HepG2 (cell line): ENCODE measurements around the gene NOS1AP. TPM values are rescaled to one million over a fixed set of nuclear protein-coding genes. Genes with fewer than 3 reads are reported as not detected.
A peak's percentile ranks its signal among the peaks of the same experiment; 100 is the strongest.

Experiments used
- ERF ChIP-seq: IDR thresholded peaks from 2 replicates; pipeline ENCODE4 v1.6.1; 2018; ENCODE audit warnings: missing biosample characterization, missing genetic modification reagents
- HMGA1 ChIP-seq: sonication (generic); formaldehyde crosslinking; conservative IDR thresholded peaks from 2 replicates; pipeline ENCODE4 v1.4.0; 2020; ENCODE audit warnings: missing genetic modification reagents
- KDM3A ChIP-seq: IDR thresholded peaks from 2 replicates; pipeline ENCODE4 v1.6.1; 2018; ENCODE audit warnings: low read depth, missing compliant biosample characterization
- MATR3 ChIP-seq: sonication (generic); formaldehyde crosslinking; IDR thresholded peaks from 2 replicates; pipeline ENCODE4 v1.4.0; 2020; ENCODE audit warnings: missing genetic modification reagents
- PHF8 ChIP-seq: sonication (generic); formaldehyde crosslinking; IDR thresholded peaks from 2 replicates; pipeline ENCODE4 v1.5.0; 2020; ENCODE audit warnings: missing genetic modification reagents
- RFX5 ChIP-seq: IDR thresholded peaks from 2 replicates; pipeline ENCODE4 v1.6.1; 2011; ENCODE audit warnings: low read depth, low read length, improper control_type of control experiment
- SALL2 ChIP-seq: sonication (generic); formaldehyde crosslinking; IDR thresholded peaks from 2 replicates; pipeline ENCODE4 v1.8.1; 2023; ENCODE audit warnings: mild to moderate bottlenecking, missing genetic modification reagents, inconsistent platforms
- SIX1 ChIP-seq: sonication (generic); formaldehyde crosslinking; IDR thresholded peaks from 2 replicates; pipeline ENCODE4 v1.4.0; 2020; ENCODE audit warnings: missing genetic modification reagents, borderline replicate concordance
- STAT5B ChIP-seq: sonication (generic); formaldehyde crosslinking; IDR thresholded peaks from 2 replicates; pipeline ENCODE4 v1.4.0; 2020; ENCODE audit warnings: missing genetic modification reagents
- TSC22D2 ChIP-seq: sonication (generic); formaldehyde crosslinking; IDR thresholded peaks from 2 replicates; pipeline ENCODE4 v1.5.1; 2020; ENCODE audit warnings: missing genetic modification reagents, mild to moderate bottlenecking, borderline replicate concordance
- ZFP1 ChIP-seq: IDR thresholded peaks from 2 replicates; pipeline ENCODE4 v1.6.1; 2016
- ZMYM4 ChIP-seq: sonication (generic); formaldehyde crosslinking; IDR thresholded peaks from 2 replicates; pipeline ENCODE4 v1.8.1; 2023; ENCODE audit warnings: mild to moderate bottlenecking, missing genetic modification reagents
- ZNF235 ChIP-seq: sonication (generic); formaldehyde crosslinking; IDR thresholded peaks from 2 replicates; pipeline ENCODE4 v1.8.1; 2023; ENCODE audit warnings: mild to moderate bottlenecking, missing genetic modification reagents, borderline replicate concordance
- ZNF337 ChIP-seq: sonication (generic); formaldehyde crosslinking; IDR thresholded peaks from 2 replicates; pipeline ENCODE4 v1.5.1; 2020; ENCODE audit warnings: missing genetic modification reagents, low read depth, mild to moderate bottlenecking, borderline replicate concordance
- ZNF510 ChIP-seq: sonication (generic); formaldehyde crosslinking; IDR thresholded peaks from 2 replicates; pipeline ENCODE4 v1.4.0; 2020; ENCODE audit warnings: low read depth, mild to moderate bottlenecking, missing genetic modification reagents
- ZNF564 ChIP-seq: sonication (generic); formaldehyde crosslinking; IDR thresholded peaks from 2 replicates; pipeline ENCODE4 v1.8.1; 2023; ENCODE audit warnings: mild to moderate bottlenecking, missing genetic modification reagents
- ZNF709 ChIP-seq: sonication (generic); formaldehyde crosslinking; IDR thresholded peaks from 2 replicates; pipeline ENCODE4 v1.5.0; 2020; ENCODE audit warnings: mild to moderate bottlenecking, missing genetic modification reagents
- polyA plus RNA-seq, 8 experiments: library from polyadenylated mRNA; depleted of rRNA in 3 of 8; stranded (reverse) in 7 of 8; unstranded in 1 of 8; fragments of >200 nt; fragmentation: Illumina TruSeq in 4 of 8; extraction: Trizol in 4 of 8; gene quantifications; 2 replicates each; pipeline versions ENCODE4 v1.2.1 to v1.2.3, GENCODE V29; 2011 to 2016; ENCODE audit warnings: low read depth in 4 of 8, missing spikeins in 1 of 8, mixed read lengths in 1 of 8; ENCODE audit not compliant: insufficient read depth in 1 of 8
- total RNA-seq, 5 experiments: library from RNA; depleted of rRNA; stranded (reverse); fragments of >200 nt; fragmentation: Illumina TruSeq; extraction: Trizol; gene quantifications; 2 replicates each; pipeline ENCODE4 v1.2.3, GENCODE V29; 2016; ENCODE audit warnings: low read depth in 1 of 5
- TF ChIP-seq, protein P1 (sequence below): sonication (generic); formaldehyde crosslinking; IDR thresholded peaks from 2 replicates; pipeline ENCODE4 v1.8.1; 2022; ENCODE audit warnings: low read depth, mild to moderate bottlenecking, missing genetic modification reagents
- TF ChIP-seq, protein P2 (sequence below): IDR thresholded peaks from 2 replicates; pipeline ENCODE4 v1.6.1; 2016; ENCODE audit warnings: missing compliant biosample characterization, missing genetic modification reagents, borderline replicate concordance
- TF ChIP-seq, protein P3 (sequence below): sonication (generic); formaldehyde crosslinking; IDR thresholded peaks from 2 replicates; pipeline ENCODE4 v1.4.0; 2020; ENCODE audit warnings: mild to moderate bottlenecking, missing genetic modification reagents
- TF ChIP-seq, protein P4 (sequence below): sonication (generic); formaldehyde crosslinking; IDR thresholded peaks from 2 replicates; pipeline ENCODE4 v1.5.0; 2020; ENCODE audit warnings: missing genetic modification reagents
- TF ChIP-seq, protein P5 (sequence below): sonication (generic); formaldehyde crosslinking; IDR thresholded peaks from 2 replicates; pipeline ENCODE4 v1.8.0; 2022; ENCODE audit warnings: mild to moderate bottlenecking, missing genetic modification reagents, moderate library complexity
- TF ChIP-seq, protein P6 (sequence below): IDR thresholded peaks from 2 replicates; pipeline ENCODE4 v1.6.1; 2012; ENCODE audit warnings: inconsistent platforms

The NOS1AP gene
- total and polyA plus RNA-seq, 2 of the 13 experiments (the other 11 are each of a cell fraction or from before 2014, with no cell fraction given), result 2.0 to 3.3 TPM

DNA sequence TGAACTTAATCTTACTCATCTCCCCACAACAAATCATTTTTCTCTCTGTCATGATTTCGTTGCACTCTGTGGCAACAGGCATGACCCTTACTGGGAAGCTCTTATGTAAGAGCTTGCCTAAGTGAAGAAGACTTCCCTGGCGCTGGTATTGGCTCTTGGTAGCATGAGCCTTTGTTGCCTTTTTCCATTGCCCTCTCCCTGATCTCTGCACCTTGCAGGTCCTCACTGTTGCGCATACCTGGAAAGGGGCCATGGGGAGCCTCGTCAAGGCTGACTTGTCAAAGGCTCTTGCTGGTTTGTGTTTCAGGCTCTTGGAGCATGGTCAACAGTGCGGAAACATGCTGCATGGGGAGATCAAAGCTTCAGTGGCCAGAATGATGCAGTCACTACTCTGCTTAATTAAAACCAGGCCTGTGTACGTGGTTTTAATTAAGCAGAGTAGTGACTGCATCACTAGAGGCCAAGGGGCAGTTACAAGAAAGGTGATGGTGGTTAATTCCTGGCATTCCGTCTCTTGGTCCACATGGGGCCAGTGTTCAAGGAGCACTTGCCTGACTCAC is 165.8 kb downstream of the NOS1AP start (continued):
- TF ChIP-seq, protein P1, sequence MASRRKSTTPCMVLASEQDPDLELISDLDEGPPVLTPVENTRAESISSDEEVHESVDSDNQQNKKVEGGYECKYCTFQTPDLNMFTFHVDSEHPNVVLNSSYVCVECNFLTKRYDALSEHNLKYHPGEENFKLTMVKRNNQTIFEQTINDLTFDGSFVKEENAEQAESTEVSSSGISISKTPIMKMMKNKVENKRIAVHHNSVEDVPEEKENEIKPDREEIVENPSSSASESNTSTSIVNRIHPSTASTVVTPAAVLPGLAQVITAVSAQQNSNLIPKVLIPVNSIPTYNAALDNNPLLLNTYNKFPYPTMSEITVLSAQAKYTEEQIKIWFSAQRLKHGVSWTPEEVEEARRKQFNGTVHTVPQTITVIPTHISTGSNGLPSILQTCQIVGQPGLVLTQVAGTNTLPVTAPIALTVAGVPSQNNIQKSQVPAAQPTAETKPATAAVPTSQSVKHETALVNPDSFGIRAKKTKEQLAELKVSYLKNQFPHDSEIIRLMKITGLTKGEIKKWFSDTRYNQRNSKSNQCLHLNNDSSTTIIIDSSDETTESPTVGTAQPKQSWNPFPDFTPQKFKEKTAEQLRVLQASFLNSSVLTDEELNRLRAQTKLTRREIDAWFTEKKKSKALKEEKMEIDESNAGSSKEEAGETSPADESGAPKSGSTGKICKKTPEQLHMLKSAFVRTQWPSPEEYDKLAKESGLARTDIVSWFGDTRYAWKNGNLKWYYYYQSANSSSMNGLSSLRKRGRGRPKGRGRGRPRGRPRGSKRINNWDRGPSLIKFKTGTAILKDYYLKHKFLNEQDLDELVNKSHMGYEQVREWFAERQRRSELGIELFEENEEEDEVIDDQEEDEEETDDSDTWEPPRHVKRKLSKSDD (CRISPR knock-in tag), result 0 out of 2 replicates have a peak, but pooled peaks have one; percentile 46
- no peak for TF ChIP-seq MATR3
- peak; percentile 70; the same call in 1 of the 2 replicates for TF ChIP-seq KDM3A (CRISPR knock-in tag)
- TF ChIP-seq PHF8 (CRISPR knock-in tag), result no peak
- TF ChIP-seq ZNF337 (CRISPR knock-in tag), result no peak
- TF ChIP-seq, protein P2, sequence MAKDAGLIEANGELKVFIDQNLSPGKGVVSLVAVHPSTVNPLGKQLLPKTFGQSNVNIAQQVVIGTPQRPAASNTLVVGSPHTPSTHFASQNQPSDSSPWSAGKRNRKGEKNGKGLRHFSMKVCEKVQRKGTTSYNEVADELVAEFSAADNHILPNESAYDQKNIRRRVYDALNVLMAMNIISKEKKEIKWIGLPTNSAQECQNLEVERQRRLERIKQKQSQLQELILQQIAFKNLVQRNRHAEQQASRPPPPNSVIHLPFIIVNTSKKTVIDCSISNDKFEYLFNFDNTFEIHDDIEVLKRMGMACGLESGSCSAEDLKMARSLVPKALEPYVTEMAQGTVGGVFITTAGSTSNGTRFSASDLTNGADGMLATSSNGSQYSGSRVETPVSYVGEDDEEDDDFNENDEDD (CRISPR knock-in tag), result no peak
- 0 out of 2 replicates have a peak, but pooled peaks have one; percentile 35 for TF ChIP-seq ZFP1
- TF ChIP-seq, protein P3, sequence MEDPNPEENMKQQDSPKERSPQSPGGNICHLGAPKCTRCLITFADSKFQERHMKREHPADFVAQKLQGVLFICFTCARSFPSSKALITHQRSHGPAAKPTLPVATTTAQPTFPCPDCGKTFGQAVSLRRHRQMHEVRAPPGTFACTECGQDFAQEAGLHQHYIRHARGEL (CRISPR knock-in tag), result no peak
- no peak for TF ChIP-seq SIX1 (CRISPR knock-in tag)
- no peak; the same call in 1 of the 2 replicates for TF ChIP-seq ZNF709 (CRISPR knock-in tag)
- peak; percentile 94 for TF ChIP-seq ZMYM4
- TF ChIP-seq, protein P4, sequence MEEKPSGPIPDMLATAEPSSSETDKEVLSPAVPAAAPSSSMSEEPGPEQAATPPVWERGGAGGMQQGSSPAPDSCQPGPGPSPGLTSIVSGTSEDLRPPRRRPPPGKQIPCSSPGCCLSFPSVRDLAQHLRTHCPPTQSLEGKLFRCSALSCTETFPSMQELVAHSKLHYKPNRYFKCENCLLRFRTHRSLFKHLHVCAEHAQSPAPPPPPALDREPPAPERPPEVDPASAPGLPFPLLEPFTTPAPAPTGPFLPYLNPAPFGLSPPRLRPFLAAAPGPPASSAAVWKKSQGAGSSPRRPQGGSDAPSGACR (CRISPR knock-in tag), result no peak
- TF ChIP-seq HMGA1 (CRISPR knock-in tag), result no peak
- TF ChIP-seq, protein P5, sequence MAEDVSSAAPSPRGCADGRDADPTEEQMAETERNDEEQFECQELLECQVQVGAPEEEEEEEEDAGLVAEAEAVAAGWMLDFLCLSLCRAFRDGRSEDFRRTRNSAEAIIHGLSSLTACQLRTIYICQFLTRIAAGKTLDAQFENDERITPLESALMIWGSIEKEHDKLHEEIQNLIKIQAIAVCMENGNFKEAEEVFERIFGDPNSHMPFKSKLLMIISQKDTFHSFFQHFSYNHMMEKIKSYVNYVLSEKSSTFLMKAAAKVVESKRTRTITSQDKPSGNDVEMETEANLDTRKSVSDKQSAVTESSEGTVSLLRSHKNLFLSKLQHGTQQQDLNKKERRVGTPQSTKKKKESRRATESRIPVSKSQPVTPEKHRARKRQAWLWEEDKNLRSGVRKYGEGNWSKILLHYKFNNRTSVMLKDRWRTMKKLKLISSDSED, result no peak
- TF ChIP-seq ZNF510 (CRISPR knock-in tag), result no peak
- no peak for TF ChIP-seq ZNF564 (CRISPR knock-in tag)
- TF ChIP-seq, protein P6, sequence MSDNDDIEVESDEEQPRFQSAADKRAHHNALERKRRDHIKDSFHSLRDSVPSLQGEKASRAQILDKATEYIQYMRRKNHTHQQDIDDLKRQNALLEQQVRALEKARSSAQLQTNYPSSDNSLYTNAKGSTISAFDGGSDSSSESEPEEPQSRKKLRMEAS, result peak; percentile 78
- TF ChIP-seq TSC22D2 (CRISPR knock-in tag), result no peak
- no peak for TF ChIP-seq RFX5
- no peak for TF ChIP-seq ZNF235 (CRISPR knock-in tag)
- TF ChIP-seq SALL2 (CRISPR knock-in tag), result no peak
- no peak for TF ChIP-seq STAT5B (CRISPR knock-in tag)
- 0 out of 2 replicates have a peak, but pooled peaks have one; percentile 66 for TF ChIP-seq ERF (CRISPR knock-in tag)
